GM23248 (cell line): Measurements from ENCODE around the gene HINT3.

Experiments
- EZH2 ChIP-seq: fragments of 200-600 bp; sonication (generic); IDR thresholded peaks from 2 replicates; pipeline ENCODE4 v1.6.1; 2018; ENCODE audit warnings: antibody characterized with exemption, mild to moderate bottlenecking; ENCODE audit not compliant: insufficient read depth, poor library complexity, severe bottlenecking
- EZH2phosphoT487 ChIP-seq: fragments of 200-600 bp; sonication (generic); IDR thresholded peaks from 2 replicates; pipeline ENCODE4 v1.6.1; 2018; ENCODE audit warnings: antibody characterized with exemption, moderate library complexity, mild to moderate bottlenecking, low read depth; ENCODE audit not compliant: insufficient read depth

GRCh38 chr6:125994670-125995488, 38.3 kb downstream of the HINT3 start:
- TF ChIP-seq EZH2 (no peak), EZH2phosphoT487 (no peak)
